NB4 (cell line): ENCODE measurements around the gene KAT2B.

Experiments used
- MYC ChIP-seq: IDR thresholded peaks from 2 replicates; pipeline ENCODE4 v1.6.1; 2011; ENCODE audit warnings: low read depth, low read length
- POLR2A ChIP-seq: IDR thresholded peaks from 2 replicates; pipeline ENCODE4 v1.6.1; 2011; ENCODE audit warnings: mild to moderate bottlenecking; ENCODE audit not compliant: insufficient read length; ENCODE audit errors: extremely low read depth
- TF ChIP-seq, protein P1 (sequence below): IDR thresholded peaks from one replicate; pipeline ENCODE4 v1.5.1; 2012; ENCODE audit warnings: low read depth, low read length

DNA sequence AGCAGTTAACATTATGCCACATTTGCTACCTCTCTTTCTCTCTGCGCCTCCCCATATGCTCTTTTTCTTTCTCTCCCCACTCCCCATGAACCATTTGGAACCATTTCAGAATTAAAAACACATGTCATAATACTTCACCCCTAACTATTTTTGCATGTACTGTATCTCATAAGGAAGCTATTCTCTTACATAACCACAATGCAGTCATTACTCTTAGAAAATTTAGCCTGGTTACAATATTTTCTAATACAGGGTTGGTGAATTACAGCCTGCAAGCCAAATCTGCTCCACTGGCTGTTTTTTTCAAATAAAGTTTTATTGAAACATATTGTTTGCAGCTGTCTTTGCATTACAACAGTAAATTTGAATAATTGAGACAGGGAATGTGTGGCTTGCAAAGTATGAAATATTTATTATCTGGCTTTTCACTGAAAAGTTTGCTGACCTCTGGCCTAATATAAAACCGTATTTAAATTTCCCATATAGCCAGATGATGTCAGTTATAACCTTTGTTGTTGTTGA lies 82.9 kb downstream of the KAT2B start:
- TF ChIP-seq, protein P1, sequence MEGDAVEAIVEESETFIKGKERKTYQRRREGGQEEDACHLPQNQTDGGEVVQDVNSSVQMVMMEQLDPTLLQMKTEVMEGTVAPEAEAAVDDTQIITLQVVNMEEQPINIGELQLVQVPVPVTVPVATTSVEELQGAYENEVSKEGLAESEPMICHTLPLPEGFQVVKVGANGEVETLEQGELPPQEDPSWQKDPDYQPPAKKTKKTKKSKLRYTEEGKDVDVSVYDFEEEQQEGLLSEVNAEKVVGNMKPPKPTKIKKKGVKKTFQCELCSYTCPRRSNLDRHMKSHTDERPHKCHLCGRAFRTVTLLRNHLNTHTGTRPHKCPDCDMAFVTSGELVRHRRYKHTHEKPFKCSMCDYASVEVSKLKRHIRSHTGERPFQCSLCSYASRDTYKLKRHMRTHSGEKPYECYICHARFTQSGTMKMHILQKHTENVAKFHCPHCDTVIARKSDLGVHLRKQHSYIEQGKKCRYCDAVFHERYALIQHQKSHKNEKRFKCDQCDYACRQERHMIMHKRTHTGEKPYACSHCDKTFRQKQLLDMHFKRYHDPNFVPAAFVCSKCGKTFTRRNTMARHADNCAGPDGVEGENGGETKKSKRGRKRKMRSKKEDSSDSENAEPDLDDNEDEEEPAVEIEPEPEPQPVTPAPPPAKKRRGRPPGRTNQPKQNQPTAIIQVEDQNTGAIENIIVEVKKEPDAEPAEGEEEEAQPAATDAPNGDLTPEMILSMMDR, result no peak
- TF ChIP-seq POLR2A, result no peak
- TF ChIP-seq MYC, result no peak
